Measurements from ENCODE around the gene POLR1C.
"Not testable (repeated sequence)": the region's sequence is repeated elsewhere in the genome, so short reads cannot be mapped to it uniquely, and the experiment has no call there.

The POLR1C gene

GRCh38 chr6:43509984-43510826, 6.7 kb upstream of the POLR1C start, which contains the start of gene LRRC73:
LRRC73 (minus strand) TSS chr6:43510346; CDS start chr6:43509785, 561 bp downstream.
- DNase-seq (ENCODE audit: low read depth in 3 of 3): peak; percentile 58 to 74 (median 66)

- no peak for DNase-seq (ENCODE audit: low read depth in 3 of 3)
Measured at GRCh38 chr6:43510827-43511163, 6.1 kb upstream of the POLR1C start.

- no peak for DNase-seq (ENCODE audit: low read depth in 3 of 3)
Measured at GRCh38 chr6:43511824-43512415, 5.0 kb upstream of the POLR1C start.

DNA sequence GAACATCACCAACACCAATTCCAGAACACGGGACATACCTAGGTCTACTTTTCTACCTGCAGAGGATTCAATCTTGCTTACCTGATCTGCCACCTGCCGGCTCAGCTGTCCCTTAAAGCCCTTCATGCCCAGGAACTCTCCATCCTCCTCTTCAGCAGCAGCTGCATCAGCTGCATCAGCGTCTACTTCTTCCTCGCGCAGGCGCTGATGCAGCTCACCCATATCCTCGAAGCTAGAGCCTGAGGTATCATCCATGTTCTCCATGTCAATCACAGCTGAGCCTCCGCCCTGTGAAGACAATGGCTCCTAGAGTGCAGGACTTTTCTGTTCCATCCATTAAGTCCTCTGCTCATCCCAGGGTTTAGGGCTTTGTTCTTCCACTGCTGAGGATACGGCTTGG, 1.1 kb upstream of the POLR1C start:
- DNase-seq (ENCODE audit: low read depth in 3 of 3): no peak

DNA sequence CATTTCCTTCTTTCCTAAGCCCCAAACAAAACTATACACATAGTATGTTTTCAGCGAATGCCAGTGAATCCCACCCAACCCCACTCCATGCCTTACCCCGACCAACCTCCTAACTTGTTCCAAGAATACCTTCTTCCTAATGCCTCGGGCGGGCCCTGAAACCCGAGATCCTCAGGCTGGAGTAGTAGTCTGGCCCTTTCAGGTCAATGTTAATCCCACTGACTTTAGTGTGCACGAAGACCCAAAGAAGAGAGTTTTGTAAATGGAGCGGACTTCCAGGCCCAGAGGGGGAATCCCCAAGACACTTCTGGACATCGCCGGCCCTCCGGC, 557 bp upstream of the POLR1C start:
- no peak for DNase-seq (ENCODE audit: low read depth in 3 of 3)

DNA sequence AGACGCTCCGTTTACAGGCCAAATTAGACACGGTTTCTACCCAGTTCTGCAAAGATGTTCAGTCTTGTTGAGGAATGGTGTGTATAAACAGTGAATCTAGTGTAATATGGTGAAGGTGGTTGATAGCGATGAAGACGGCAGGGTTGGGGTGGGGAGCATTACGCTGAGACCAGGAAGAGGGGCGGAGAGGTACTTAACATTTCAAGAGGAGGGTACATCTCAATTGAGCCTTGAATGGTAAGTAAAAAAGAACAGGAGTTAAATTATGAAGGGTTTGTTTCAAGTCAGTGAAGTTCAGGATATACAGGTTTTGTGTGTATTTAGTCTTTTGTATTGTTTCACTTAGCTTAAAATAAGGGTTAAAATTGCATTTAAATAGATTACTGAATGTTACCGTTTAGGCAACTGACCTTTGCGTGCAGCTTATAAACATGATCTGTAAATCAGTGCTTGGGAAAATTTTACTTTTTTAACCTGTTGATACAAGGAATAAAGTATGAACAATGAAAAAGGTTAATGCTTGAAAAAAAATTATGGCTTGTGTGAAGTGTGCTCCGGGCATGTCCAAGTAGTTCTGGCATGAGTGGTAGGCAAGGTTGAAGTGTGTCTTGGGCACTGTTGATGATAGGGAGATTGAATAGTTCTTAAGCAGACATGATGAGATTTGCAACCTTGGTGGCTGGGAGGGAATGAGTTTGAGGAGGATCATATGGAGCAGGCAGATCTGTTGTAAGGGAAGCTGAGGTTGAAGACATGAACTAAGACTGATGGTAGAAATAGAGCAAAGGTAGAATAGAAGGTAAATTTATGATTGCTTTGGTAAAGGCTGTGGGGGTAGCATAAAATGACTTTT, 842 bp downstream of the POLR1C start:
- no peak for DNase-seq (ENCODE audit: low read depth in 3 of 3)

DNA sequence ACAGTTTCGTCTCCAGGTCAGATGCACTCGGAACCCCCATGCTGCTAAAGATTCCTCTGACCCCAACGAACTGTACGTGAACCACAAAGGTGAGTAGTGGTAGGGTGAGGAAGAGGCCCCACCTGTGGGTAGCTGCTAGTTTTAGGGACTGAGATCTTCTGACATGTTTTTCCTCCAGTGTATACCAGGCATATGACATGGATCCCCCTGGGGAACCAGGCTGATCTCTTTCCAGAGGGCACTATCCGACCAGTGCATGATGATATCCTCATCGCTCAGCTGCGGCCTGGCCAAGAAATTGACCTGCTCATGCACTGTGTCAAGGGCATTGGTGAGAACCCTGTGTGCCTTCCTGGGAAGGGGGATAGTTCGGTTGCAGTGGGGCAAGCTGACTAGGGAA, 3.2 kb downstream of the POLR1C start:
- DNase-seq (ENCODE audit: low read depth in 3 of 3): no peak

- DNase-seq (ENCODE audit: low read depth in 3 of 3): no peak
Measured at GRCh38 chr6:43521836-43522235, 4.9 kb downstream of the POLR1C start.

- DNase-seq (ENCODE audit: low read depth in 3 of 3): no peak
Measured at GRCh38 chr6:43522547-43523261, 5.8 kb downstream of the POLR1C start.

DNA sequence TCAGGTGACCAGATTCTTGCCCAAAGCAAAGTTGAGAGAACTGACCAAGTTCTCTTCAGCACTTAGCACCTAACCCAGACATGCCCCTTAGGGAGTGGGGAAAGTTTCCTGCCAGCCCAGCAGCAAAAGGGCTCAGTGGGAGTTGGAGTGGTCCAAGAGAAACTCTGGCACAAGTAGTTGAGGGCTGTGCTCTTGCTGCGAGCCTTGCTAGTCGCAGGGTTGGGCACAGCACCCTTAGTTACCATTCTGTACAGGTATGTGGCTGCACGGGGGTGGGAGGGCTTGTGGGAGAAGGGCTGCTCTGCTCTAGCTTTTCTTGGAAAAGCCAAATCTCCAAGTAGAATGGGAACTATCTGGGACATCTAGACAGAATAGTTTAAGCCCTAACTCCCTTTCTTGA, 6.4 kb downstream of the POLR1C start:
- no peak for DNase-seq (ENCODE audit: low read depth in 3 of 3)

DNA sequence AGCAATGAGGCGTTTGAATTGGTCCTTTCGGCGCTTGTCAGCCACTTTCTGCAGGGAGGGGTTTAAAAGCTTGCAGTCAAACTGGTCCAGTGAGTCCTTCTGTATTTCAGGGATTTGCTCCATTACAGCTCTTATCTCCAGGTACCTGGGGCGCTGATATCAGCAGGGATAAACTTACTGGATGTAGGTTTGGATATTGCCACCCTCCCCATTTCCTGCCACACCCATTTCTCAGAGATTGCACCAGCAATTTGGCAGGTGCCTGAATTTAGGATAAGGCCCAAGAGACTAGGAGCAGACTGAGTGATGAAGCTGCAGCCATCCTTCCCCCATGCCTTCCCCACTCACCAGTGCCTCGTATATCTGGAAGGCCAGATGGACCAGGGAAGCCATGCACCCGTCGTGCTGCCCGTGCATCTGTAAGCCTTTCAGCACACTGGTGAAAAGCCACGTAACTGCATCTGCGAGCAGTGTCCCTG, 7.6 kb downstream of the POLR1C start:
- no peak for DNase-seq (ENCODE audit: low read depth in 3 of 3)

- no peak for DNase-seq (ENCODE audit: low read depth in 3 of 3)
Measured at GRCh38 chr6:43532201-43532600, 15.3 kb downstream of the POLR1C start.

- not testable (repeated sequence) for DNase-seq (ENCODE audit: low read depth in 3 of 3)
Measured at GRCh38 chr6:43538986-43539385, 22.1 kb downstream of the POLR1C start.

GRCh38 chr6:43539409-43539808, 22.5 kb downstream of the POLR1C start:
- not testable (repeated sequence) for DNase-seq (ENCODE audit: low read depth in 3 of 3)

GRCh38 chr6:43540507-43540906, 23.6 kb downstream of the POLR1C start:
- DNase-seq (ENCODE audit: low read depth in 3 of 3): no peak

DNA sequence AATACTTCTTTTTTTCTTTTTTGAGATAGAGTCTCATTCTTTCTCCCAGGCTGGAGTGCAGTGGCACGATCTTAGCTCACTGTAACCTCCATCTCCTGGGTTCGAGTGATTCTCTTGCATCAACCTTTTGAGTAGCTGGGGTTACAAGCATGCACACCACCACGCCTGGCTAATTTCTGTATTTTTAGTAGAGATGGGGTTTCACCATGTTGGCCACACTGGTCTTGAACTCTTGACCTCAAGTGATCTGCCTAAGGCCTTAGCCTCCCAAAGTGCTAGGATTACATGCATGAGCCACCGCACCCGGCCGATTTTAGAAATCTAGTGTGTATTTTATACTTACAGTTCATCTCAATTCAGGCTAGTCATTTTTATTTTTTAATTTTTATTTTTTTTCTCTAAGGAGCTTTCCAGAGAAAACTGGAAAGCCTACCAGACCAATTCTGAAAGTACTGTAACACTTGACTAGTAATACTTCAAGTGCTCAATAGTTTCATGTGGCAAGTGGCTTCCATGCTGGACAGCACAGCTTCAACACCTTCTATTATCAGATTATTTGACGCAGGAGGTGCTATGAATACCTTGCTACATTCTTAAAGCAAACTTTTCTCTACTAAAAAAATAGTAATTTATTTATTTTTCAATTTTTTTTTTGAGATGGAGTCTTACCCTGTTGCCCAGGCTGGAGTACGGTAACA, 25.0 kb downstream of the POLR1C start:
- DNase-seq (ENCODE audit: low read depth in 3 of 3): no peak

DNA sequence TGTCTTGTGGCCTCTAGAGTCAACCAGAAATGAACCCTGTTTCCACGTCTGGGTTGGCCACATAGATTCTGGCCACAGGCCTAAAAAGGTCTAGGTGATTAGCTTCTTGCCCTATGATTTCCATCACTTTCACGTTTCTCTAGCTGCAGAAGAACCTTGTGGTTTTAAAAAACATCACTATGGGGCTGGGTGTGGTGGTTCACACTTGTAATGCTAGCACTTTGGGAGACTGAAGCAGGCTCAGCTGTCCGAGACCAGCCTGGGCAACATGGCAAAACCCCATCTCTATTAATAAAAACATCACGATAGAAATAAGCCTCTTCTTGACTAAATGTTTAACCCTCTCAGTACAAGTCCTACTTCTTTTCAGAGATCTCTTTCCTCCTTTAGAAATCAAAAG, 27.6 kb downstream of the POLR1C start:
- no peak for DNase-seq (ENCODE audit: low read depth in 3 of 3)

DNA sequence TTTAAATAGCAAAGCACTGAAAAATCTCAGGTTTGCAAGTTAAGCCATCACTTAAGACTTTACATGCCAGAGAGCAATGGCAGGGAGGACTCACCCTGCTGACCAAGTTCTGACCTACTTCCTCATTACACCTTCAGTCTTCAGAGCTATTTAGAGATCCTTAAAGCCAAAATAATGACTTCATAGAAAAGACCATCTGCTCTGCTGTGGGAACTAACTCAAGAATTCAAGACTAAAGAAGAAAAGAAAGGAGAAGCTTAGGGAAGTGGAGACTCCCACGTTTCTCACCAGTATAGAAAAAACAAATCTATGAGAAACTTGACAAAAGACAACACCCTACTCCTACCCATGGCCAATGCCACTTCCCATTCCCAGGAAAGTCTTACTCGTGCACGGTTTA, 30.3 kb downstream of the POLR1C start:
- DNase-seq (ENCODE audit: low read depth in 3 of 3): no peak

DNA sequence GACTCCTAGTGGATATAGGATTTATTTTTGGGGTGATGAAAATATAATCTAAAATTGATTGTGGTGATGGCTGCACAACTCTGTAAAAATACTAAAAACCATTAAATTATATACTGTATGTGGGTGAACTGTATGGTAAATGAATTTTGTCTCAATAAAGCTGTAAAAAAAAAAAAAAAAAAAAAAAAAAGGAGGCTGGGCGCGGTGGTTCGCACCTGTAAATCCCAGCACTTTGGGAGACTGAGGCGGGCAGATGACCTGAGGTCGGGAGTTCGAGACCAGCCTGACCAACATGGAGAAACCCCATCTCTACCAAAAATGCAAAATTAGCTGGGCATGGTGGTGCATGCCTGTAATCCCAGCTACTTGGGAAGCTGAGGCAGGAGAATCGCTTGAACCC, 40.7 kb downstream of the POLR1C start:
- DNase-seq (ENCODE audit: low read depth in 3 of 3): not testable (repeated sequence)

DNA sequence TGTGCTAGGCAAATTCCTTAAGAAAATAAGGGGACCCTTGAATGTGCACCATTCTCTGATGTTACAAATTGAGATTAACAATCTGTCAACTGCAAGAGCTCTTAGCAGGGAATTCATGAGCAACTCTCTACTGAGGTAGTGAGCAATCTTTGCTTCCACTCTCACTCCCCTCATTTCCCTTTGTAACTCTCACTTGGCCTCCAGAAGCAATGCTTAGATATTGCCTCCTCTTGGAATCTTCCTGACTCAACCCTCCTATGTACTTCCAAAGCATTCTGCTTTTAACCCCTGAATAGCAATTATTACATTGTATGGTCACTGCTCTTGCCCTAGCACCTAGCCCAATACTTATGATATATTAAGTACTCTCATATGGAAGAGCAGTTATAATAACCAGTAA, 42.4 kb downstream of the POLR1C start:
- DNase-seq (ENCODE audit: low read depth in 3 of 3): no peak

GRCh38 chr6:43570876-43571441, 54.1 kb downstream of the POLR1C start:
- DNase-seq (ENCODE audit: low read depth in 3 of 3): no peak
